Posterior vena cava (tissue), 2 donors: ENCODE results near the gene DNAH5. TPM values are rescaled to one million over a fixed set of nuclear protein-coding genes. Genes with fewer than 3 reads are reported as not detected.

Source experiments
- DNase-seq: peaks from one replicate; pipeline ENCODE4 v3.0.0-alpha.2; 2020; ENCODE audit warnings: low spot score
- intact Hi-C, 2 donors: fragments of 100-400 bp; cut with DNase I; formaldehyde crosslinking; loops; one replicate each; pipeline versions ENCODE4 v1.14.1 to v1.14.2; 2022 to 2023
- total RNA-seq, 2 donors: library from RNA; stranded (reverse); fragmentation: NEBNext Ultra II Directional; extraction: Animal tissue kit (Norgen Biotek cat#: 25700); gene quantifications; one replicate each; pipeline ENCODE4 v1.2.1, GENCODE V29; 2021
- donor health status: DM: yes; HTN: yes; CAD: no.
- donor health status: DM: yes; HTN: yes; CAD: no.

The DNAH5 gene
- total RNA-seq, 2 donors from 2014 or later = 0.19 to 0.57 TPM

DNA sequence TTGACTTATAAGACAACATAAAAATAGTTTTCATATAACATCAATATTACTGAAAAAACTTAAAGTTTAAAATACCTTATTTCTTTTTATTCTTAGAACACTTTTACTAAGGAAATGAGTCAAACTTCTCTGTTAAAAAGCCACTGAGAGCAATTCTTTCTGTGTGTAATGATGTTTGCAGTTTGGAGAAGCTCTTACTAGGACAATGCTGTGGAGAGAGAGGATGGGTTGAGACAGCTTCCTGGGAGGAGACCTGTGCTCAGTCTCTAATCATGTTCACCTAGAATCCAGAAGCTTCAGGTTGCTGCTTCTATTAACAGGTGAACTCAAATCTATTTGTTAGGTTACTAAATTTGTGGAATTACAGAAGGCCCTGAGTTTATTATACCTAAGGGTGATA is 198.5 kb downstream of the DNAH5 start:
- DNase-seq = no peak
- intact Hi-C loops = no loop called here

DNA sequence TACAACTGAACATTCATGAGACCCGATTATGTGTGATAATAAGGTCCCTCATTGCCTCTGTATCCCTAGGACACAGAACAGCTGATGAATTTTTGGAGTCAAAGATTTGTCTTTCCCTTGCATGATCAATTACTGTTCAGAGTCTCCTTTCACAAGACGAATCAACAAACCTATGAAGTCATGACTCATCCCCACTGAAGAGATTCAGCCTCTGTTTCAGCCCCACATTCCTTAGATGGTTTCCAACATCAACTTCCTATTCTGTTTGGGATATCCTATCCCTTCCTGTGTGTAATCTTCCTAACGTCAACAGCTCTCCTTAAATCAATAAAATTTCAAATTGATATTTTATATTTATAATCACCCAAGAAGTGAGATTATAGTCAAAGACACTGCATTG is 199.0 kb downstream of the DNAH5 start:
- DNase-seq = no peak
- intact Hi-C loops = no loop called here

DNA sequence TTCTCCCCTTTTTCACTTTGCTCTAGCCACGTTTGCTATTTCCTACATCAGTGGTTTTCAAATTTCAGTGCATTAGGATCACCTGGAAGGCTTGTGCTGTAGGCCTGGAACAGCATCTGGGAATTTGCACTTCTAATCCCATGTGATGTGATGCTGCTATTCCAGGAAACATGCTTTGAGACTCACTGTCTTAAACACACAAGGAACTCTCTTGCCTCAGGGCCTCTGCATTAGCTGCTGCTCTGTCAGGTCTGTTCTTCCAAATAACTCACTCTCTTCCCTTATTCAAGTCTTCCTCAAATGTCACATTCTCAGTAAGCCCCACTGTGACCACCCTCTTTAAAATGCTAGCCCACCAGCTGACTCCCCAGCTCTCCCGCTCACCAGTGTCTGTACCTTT is 204.0 kb downstream of the DNAH5 start:
- intact Hi-C loops = no loop called here
- no peak for DNase-seq

DNA sequence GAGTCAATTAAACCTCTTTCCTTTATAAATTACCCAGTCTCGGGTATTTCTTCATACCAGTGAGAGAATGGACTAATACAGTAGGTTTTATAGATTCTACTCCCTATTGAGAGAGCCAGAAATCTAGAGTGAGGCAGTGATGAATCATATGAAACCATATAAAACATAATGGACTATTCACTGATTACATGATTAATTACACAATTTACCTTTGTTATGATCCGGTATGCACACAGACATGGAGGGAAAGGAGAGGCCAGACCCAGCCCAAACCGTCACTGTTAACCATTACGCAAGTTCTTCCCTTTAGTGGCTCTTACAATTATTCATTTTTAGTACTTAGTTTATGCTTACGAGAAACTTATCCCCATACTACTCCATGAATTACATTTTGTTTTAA is 205.0 kb downstream of the DNAH5 start:
- intact Hi-C loops = no loop called here

DNA sequence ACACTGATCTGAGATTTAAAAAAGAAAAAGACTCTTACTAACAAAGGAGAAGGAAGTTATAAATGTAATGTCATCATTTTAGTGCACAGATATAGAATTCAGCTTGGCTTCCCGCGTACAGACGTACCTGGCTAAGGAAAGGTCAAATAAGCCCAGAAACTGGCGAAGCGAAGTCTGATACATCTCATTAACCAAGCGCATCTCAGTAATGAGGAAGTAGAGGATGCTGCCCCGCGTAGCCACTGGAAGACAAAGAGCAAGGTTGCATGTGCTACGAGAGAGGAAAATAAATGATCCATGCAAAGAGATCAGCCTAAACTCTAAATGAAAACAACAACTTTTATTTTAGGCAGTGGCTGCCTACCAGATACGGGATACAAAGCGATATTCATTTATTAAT is 208.8 kb downstream of the DNAH5 start:
- intact Hi-C loops = no loop called here
- peak; percentile 20 for DNase-seq

More for the DNA sequence above, 205.0 kb downstream of the DNAH5 start:
- no peak for DNase-seq

DNA sequence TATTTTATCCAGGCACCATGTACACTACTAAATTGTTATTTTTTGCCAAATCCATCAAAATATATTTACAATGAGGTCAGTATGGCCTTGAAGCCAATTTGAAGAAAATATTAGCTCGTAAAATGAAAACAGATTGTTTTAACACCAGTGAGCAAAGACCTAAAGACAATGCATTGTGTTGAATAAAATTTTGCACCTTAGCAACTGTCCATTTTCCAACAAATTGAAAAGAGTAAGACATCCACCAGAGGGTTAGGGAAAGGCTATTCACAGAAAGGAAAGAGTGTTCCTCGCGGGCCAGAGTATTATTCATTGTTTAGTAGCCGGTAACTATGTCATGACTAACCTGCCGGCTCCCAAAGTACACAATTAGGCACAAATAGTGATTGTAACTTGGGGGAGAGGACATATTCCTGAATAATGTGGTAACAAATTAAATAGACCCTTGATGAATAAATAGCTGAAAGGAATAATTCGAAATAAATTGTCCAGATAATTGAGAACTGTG is 213.3 kb downstream of the DNAH5 start:
- no peak for DNase-seq
- intact Hi-C loops = no loop called here

DNA sequence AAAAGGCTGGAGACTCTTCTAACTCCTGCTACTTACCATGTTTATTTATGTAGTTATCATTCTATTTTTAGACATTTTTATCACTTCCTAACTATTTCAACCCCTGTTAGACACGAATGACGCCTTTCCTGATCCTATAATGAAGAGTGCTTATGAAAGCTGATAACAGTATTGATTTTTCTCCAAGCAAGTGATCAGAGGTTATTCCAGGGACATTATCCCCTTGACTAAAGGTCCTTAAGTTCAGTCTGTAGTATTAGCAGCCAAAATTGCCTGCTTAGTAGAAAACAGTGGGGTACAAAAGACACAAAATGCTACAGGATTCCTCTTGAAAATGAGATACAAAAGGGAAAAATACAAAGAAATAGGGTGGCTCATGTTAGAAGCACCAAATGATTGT is 235.6 kb downstream of the DNAH5 start:
- DNase-seq = no peak
- intact Hi-C loops = no loop called here

DNA sequence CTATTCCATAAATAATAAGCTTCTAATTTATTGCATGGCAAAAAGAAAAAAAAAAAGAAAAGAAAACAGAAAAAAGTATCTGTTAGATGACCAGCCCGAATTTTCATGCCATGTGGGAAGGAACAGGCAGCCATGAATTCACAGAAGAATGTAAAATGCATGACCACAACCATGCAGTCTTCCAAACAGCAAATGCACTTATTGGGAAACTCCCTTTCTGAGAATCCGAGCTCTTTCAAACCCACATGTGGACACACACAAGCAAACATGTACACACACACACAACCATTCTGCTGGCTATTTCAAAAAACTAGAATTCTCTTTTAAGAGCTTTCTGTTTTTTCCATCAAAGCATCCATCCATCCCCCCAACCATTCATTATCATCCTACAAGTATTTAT is 236.1 kb downstream of the DNAH5 start:
- DNase-seq = no peak
- intact Hi-C loops = no loop called here

DNA sequence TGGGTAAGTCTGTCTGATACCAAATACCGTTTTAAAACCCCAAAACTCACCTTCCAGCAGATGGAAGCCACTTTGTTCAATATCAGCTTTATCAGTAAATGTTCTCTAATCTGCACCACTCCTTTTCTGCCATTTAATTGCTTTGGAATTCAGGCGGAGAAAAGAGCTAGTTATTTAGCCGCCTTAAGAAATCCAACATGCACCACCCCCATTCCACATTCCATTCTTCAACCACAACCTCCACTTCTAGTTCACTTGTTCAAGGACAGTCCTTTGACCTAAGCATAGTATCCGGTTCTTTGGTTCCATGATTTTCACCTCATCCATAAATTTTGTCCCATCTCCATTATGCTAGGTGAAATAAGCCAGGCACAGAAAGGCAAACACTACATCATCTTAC is 240.1 kb downstream of the DNAH5 start:
- no peak for DNase-seq
- intact Hi-C loops = no loop called here

DNA sequence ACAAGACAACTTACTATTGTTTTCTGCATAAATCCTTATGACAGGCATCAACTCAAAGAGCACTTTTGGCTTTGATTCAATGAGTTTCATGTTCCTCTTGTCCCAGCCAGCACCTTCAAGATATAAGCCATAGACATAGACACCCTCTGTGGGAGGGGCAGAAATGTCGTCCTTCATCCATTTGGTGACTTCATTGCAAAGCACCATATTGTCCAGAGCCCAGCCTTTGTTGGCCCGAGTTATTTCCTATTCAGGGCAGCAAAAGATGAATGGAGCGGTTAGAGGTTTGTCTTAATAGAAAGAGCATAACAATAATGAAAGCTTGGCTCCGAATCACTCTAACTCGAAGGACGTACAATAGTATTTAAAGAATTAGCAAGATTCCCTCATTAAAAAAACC is 243.9 kb downstream of the DNAH5 start:
- intact Hi-C loops = no loop called here

DNA sequence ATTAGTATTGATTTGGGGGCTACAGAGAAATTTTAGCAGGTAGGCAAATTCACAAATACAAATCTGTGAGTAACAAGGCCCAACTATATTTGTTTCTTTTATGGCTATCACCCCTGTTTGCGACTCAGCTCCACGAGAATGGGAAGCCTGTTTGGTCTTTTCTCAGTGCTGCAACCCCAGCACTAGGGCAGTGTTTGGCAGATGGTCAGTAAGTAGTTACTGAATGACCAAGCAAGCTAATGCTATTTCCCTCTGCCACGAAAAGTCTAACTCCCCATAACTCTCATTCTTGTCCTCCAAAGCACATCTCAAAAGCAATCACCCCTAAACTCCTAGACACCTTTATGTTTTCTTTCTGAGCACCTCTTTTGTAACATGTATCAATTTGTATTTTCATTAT is 245.6 kb downstream of the DNAH5 start:
- no peak for DNase-seq
- intact Hi-C loops = no loop called here

More for the DNA sequence above, 243.9 kb downstream of the DNAH5 start:
- no peak for DNase-seq

DNA sequence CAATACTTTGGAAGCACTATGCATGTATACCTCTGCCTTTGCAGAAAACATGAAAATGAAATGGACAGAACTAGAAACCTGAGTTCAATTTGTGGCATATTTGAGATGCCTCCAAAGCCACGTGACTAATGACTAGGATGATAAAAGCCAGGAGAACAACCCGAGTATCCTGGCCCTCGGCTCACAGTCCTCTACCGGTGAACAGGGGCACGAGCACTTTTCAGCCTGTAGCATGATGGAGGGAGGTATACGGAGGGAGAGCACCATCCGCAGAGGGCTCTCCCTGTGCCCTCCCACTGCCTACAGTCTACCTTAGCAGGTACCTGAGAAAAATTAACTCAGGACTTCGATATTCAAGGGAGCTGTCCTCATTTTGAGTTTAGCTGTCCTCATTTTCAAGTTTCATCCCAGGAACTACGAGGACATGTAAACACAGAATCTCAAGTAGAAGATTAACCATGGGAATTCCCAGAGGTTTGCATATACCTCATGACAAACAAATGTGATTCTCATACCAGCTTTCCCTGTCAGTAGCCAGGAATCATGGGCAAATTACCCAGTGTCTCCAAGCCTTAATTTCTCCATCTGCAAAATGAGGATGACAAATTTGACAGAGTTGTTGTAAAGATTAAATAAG is 249.3 kb downstream of the DNAH5 start:
- intact Hi-C loops = no loop called here
- DNase-seq = no peak

DNA sequence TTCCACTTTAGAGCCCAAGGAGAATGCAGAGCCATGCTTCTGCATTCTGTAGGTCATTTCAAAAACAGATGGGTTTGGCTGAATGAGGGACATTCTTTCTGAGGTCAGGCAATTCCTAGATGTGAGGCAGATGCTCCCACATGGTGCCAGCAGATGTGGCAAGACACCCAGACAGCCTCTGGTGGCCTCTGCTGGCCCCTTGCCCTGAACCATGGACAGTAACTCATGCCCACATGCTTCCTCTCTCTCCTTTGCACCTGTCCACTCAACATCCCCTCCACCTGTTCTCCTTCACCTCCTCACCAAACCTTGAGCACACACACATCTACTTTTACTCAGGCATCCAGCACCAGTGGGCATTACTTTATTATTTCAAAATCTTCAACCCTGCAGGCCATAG is 252.3 kb downstream of the DNAH5 start:
- intact Hi-C loops = no loop called here
- no peak for DNase-seq

DNA sequence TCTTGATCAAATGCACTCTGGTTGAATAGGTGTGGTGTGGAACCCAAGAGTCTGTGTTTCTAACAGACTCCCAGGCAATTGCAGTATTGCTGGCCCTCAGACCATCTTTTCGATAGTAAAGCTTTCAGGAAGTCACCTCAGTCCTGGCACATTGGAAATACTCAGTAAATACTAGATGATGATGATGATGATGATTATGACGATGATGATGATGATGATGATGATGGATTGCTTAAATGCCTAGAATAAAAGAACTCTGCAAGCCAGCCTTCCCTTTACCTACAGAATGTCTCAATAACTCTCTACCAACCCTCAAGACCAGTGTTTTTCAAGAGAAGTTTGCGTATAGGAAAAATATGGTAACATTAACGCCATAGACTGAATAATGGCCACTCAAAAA is 268.0 kb downstream of the DNAH5 start:
- intact Hi-C loops = no loop called here
- no peak for DNase-seq

DNA sequence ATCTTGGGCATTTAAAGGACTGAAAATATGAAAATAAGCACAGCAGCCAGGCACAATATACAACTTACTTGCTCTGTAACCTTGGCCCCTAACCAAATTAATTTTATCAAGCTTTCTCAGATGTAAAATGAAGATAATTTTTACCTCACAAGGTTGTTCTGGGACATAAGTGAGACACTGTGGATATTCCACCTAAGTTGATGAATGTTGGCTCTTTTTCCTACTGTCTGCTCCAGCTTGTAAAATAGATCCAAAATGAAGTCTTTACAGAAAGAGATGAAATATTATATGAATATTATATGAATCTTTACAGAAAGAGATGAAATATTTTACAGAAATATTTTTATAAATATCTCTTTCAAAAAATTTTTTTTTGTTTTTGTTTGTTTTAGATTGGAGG is 270.1 kb downstream of the DNAH5 start:
- no peak for DNase-seq
- intact Hi-C loops = no loop called here

DNA sequence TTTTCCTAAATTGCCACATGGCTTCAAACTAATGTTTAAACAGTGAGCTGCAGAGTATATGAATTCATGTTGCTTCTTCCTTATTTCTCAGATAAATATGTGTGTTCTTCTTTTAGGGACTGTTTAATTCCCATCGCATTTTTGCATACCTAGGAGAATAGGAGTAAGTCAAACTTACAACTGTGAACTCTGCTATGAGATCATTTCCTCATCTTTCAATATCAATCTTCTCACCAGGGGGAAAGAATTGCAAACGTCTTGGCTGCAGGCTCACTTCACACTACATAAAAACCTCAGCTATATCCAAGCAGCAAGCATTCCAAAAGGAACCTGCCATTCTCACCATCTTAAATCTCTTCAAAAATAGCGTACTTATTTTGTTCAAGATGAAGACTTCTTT is 271.0 kb downstream of the DNAH5 start:
- intact Hi-C loops = no loop called here
- DNase-seq = no peak

DNA sequence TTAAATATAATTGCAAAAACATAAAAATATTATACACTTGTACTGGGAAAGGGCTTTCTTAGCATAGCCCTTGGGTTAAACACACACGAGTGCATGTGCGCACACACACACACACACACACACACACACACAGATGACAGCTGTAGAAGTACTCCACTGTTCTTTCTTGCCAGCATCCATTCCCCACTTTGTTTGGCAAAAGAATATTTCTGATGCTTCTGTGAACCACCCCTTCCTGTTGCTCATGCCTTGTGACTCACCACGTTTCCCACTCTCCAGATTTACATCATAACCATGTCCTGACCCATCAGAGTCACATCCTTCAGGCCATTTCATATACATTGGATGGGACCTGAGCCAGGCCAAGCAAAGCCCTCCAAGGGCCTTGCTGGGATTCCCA is 280.1 kb downstream of the DNAH5 start:
- no peak for DNase-seq
- intact Hi-C loops = loop anchor here in 1 of 2 donors (10.0 kb wide), 1 partner anchor 400 kb away; no protein-coding TSS in a partner anchor

DNA sequence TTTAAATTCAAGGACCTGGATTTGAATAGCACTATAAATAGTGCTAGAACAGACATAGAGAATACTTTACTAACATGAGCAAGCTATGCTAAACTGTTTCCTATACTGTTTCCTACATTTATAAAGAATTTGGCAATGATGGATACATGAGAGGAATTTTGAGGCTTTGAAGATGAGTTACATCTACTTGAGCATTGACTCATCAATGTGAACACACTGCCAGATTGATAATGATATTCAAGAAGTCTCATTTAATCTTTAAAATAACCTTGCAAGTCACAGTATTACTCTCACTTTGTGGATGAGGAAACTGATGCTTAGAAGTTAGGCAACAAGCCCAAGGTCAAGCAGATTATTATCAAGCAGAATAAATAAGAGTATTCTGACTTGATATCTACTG is 281.9 kb downstream of the DNAH5 start:
- no peak for DNase-seq
- intact Hi-C loops = loop anchor here in 1 of 2 donors (10.0 kb wide), 1 partner anchor 402 kb away; no protein-coding TSS in a partner anchor

DNA sequence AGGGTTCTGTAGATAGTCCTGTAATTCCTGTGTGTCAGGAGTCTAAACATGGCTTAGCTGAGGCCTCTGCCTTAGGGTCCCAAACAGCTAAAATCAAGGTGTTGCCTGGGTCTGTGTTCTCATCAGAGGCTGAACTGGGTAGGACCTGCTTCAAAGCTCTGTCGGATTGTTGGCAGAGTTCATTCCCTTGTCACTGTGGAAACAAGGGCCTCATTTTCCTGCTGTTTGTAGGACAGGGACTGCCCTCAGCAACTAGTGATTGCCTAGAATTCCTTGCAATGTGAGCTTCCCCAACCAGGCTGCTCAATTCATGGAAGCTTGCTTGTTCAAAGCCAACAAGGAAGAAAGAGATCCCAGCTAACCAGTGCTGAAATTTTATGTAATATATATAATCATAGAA is 283.2 kb downstream of the DNAH5 start:
- DNase-seq = no peak
- intact Hi-C loops = loop anchor here in 1 of 2 donors (10.0 kb wide), 1 partner anchor 404 kb away; no protein-coding TSS in a partner anchor

DNA sequence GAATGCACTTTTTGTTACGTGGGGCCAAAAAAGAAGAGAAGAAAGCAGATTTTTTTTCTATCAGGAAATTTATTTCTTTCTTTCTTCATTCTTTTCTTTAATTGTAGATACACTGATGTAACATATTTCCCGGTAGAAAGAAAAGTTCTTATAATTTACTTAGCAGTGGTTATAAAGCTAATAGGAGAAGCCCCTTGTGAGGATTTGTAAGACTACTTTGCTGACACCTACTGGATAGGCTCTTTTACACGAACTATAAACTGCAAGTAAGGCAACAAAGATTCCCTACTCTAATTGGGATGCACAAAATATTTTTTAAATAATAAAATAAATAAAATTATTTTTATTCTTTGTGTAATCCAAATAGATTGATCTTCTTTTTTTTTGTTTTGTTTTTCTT is 284.4 kb downstream of the DNAH5 start:
- no peak for DNase-seq
- intact Hi-C loops = loop anchor here in 1 of 2 donors (10.0 kb wide), 1 partner anchor 405 kb away; no protein-coding TSS in a partner anchor

DNA sequence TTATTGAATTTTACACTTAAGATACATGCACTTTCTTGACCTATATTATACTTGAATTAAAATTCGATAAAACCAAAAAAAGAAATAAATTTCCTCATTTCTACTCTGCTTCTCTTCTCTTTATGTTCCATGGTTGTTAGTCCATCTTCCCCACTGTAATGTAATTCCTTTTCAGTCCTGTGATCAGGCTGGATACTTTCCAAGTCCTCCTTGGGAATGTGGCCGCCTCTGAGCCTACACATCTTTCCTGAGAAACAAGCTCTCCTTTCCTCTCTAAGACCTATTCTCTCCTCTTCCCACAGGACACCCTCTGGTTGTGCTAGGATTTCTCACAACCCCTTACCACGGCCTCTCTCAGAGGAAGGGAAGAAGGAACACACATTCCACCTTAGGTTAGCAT is 285.1 kb downstream of the DNAH5 start:
- DNase-seq = no peak
- intact Hi-C loops = no loop called here
